BJ (cell line): ENCODE results near the gene MCL1. TPM values are rescaled to one million over a fixed set of nuclear protein-coding genes. Genes with fewer than 3 reads are reported as not detected.
"Not testable (repeated sequence)": the region's sequence is repeated elsewhere in the genome, so short reads cannot be mapped to it uniquely, and the experiment has no call there.

Experiments used
- CTCF ChIA-PET: fragments of 350-600 bp; formaldehyde crosslinking; extraction: SDS; loops from one replicate; lab custom pipeline; 2021; ENCODE audit warnings: antibody characterized with exemption, inconsistent platforms; lab: Yijun Ruan, JAX
- POLR2A ChIA-PET: fragments of 300-600 bp; sonication (Branson Sonifier 250); formaldehyde crosslinking; extraction: SDS; loops from one replicate; lab custom pipeline; 2021; ENCODE audit warnings: antibody characterized with exemption; lab: Charles Lee
- DNase-seq: peaks from one replicate; pipeline ENCODE4 v3.0.0-alpha.2; 2011; ENCODE audit warnings: low read depth
- H3K27me3 ChIP-seq: 2 replicates; pipeline ENCODE4 v1.6.0; 2011; ENCODE audit warnings: low read length; ENCODE audit not compliant: control insufficient read depth, insufficient read depth
- H3K36me3 ChIP-seq: 2 replicates; pipeline ENCODE4 v1.5.1; 2011; ENCODE audit warnings: low read length; ENCODE audit not compliant: control insufficient read depth, insufficient read depth
- H3K4me3 ChIP-seq: 2 replicates; pipeline ENCODE4 v1.5.1; 2011; ENCODE audit warnings: low read depth, mild to moderate bottlenecking, control low read depth, low read length
- polyA plus RNA-seq: library from polyadenylated mRNA; depleted of rRNA; stranded (reverse); fragments of >200 nt; gene quantifications from 2 replicates; pipeline ENCODE4 v1.2.3, GENCODE V29; 2011
- TF ChIP-seq, protein P1 (sequence below): IDR thresholded peaks from 2 replicates; pipeline ENCODE4 v1.5.1; 2011; ENCODE audit warnings: low read depth, mild to moderate bottlenecking, control low read depth, inconsistent platforms, low read length, moderate library complexity; ENCODE audit not compliant: insufficient read depth

MCL1 gene
- polyA plus RNA-seq, 1 experiment = 45.4 TPM

DNA sequence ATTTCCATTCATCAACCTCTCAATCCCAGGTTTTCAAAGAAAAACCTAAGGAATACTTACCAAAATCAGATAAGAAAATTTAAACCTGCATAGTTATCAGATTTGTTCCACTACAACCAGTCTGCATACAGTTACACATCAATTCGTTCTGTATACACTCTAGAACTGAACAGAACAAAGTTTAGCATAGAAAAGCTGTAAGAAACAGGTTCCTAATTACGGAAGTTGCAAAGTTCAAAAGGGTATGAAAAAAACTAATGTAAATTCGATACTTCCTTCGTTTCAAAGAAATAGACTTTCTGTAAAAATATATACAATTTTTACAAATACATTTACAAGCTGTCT lies 3.1 kb downstream of the MCL1 start:
- H3K27me3 ChIP-seq = no peaks in the 10 kb centered on the region
- POLR2A ChIA-PET = interaction anchor here (0.6 to 2.9 kb wide), 2 partner anchors 8 to 468 kb away, joined by 3 to 18 read pairs; no protein-coding TSS in a partner anchor
- peak overlapping the region; percentile 74 for H3K4me3 ChIP-seq
- CTCF ChIA-PET = interaction anchor here (0.6 to 8.4 kb wide), 4 partner anchors 8 to 82 kb away, joined by 3 to 72 read pairs (median 4); no protein-coding TSS in a partner anchor
- TF ChIP-seq, protein P1, sequence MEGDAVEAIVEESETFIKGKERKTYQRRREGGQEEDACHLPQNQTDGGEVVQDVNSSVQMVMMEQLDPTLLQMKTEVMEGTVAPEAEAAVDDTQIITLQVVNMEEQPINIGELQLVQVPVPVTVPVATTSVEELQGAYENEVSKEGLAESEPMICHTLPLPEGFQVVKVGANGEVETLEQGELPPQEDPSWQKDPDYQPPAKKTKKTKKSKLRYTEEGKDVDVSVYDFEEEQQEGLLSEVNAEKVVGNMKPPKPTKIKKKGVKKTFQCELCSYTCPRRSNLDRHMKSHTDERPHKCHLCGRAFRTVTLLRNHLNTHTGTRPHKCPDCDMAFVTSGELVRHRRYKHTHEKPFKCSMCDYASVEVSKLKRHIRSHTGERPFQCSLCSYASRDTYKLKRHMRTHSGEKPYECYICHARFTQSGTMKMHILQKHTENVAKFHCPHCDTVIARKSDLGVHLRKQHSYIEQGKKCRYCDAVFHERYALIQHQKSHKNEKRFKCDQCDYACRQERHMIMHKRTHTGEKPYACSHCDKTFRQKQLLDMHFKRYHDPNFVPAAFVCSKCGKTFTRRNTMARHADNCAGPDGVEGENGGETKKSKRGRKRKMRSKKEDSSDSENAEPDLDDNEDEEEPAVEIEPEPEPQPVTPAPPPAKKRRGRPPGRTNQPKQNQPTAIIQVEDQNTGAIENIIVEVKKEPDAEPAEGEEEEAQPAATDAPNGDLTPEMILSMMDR = no peak
- H3K36me3 ChIP-seq = peaks cover 18% of the 10 kb centered on the region
- no peak for DNase-seq

DNA sequence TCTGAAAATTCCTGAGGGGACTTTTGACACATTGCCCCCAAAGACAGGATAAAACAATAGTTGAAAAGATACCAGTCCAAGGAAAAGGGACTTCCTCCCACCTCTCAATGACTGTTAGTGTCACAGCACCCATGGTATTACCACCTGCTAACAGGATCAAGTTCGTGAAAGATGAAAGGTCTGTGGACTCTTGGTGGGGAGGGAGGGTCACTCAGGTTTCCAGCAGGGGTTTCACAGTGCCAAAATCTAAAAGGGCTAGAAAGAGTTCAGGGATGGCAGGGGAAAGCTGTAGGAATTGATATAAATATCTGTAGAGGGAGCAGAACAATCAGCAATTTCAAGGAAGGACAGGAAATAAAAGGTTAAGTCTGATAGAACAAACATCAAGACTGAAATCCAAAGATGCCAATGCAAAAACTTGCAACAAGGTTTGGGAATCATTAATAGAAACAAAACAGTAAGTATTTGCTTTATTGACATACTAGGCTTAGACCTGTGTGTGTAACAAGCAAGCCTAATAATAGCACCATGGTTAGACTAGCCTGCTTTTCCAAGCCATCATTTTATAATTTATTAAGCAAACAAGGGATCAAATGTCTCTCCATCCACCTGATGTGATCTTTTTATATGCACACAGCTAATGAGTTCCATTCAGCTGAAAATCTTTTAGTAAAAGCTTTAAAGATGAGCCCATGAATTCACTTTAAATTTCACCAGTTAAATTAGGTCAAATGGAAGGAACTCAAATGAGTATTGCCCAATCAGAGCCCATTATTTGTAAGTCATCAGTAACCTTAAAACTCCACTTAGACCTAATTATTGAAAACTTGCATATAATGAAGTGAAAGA lies 3.7 kb downstream of the MCL1 start:
- ChIA-PET POLR2A (interaction anchor here (0.6 to 2.9 kb wide), 3 partner anchors 8 to 468 kb away, joined by 3 to 18 read pairs (median 14); no protein-coding TSS in a partner anchor), CTCF (interaction anchor here (0.6 to 8.4 kb wide), 6 partner anchors 8 to 431 kb away, joined by 3 to 72 read pairs (median 4); partner anchors contain the start of gene MINDY1)
- H3K27me3 ChIP-seq = no peaks in the 10 kb centered on the region
- TF ChIP-seq, protein P1 = no peak
- H3K4me3 ChIP-seq = peak overlapping the region; percentile 74
- H3K36me3 ChIP-seq = peaks cover 19% of the 10 kb centered on the region
- no peak for DNase-seq

DNA sequence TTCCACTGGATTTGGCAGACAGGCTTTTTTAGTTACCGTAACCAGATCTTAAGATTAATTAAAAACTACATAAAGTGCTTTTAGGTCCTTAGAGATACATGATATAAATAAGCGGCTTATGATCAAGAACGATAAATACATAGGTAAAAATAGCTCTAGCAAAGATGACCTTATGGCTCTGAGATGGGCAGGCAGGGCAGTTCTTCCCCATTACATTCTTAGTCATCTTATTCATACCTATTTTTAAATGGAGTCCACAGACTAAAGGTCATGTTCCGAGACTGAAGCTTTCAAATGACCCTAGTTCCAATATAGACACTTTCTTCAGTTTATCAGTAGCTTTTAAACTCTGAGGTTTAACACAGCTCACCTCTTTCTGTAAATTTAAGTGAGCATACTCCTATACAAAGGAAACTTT lies 4.3 kb downstream of the MCL1 start:
- Histone ChIP-seq H3K27me3 (no peaks in the 10 kb centered on the region), H3K4me3 (peak overlapping the region; percentile 74), H3K36me3 (peaks cover 19% of the 10 kb centered on the region)
- ChIA-PET CTCF (interaction anchor here (0.6 to 8.4 kb wide), 5 partner anchors 8 to 431 kb away, joined by 3 to 72 read pairs (median 3); partner anchors contain the start of gene MINDY1), POLR2A (no interaction called here)
- TF ChIP-seq, protein P1 = no peak
- no peak for DNase-seq

DNA sequence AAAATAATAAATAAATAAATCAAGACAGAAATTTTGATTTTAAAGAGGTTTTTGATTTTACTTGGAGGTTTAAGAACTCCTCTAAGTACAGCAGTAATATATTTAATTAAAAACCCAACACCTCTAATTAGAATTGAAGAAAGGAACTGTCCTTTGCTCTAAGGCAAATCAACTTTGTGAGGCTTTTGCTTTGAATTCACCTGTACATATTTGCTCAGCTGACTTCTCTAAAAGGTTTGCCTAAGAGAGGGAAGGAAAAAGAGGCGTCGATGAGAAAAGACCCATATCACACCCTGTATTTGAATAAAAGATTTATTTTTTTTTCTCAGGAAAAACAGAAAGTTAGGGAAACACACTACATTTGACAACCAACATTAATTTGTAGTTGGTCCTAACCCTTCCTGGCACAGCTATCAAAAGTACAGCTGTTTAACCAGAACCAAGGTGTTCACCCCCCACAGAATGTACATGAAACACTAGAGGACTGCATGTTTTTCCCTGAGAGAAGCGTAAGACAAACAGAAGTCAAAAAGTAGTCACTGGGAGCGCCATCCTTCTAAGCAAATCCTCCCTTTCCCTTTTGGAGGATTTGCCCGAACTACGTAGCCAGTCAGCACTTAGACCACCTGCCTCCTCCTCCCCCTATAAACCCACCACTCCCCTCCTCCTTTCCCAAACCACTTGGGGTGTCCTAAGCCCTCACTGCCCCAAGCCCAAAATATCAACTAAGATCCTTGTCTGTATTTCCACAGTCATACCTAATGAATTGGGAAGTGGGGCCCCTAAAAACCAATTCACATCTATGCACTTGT lies 4.9 kb downstream of the MCL1 start:
- POLR2A ChIA-PET = no interaction called here
- DNase-seq = no peak

DNA sequence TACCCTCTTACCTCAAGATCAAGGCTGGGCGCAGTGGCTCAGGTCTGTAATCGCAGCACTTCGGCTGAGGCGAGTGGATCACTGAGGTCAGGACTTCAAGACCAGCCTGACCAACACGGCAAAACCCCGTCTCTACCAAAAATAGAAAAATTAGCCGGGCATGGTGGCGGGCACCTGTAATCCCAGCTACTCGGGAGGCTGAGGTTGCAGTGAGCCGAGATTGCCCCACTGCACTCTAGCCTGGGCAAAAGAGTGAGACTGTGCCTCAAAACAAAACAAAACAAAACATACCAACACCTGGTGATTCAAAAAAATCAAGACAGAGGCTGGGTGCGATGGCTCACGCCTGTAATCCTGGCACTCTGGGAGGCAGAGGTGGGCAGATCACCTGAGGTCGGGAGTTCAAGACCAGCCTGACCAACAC lies 5.8 kb downstream of the MCL1 start:
- DNase-seq, POLR2A ChIA-PET, H3K27me3 ChIP-seq, H3K4me3 ChIP-seq: not testable (repeated sequence)
- H3K36me3 ChIP-seq = peaks cover 19% of the 10 kb centered on the region
- CTCF ChIA-PET = interaction anchor here (8.4 kb wide), 1 partner anchor 13 kb away, joined by 72 read pairs; no protein-coding TSS in a partner anchor

More for the DNA sequence above, 4.9 kb downstream of the MCL1 start:
- Histone ChIP-seq H3K27me3 (no peaks in the 10 kb centered on the region), H3K36me3 (peaks cover 19% of the 10 kb centered on the region), H3K4me3 (peak overlapping the region; percentile 74)
- TF ChIP-seq, protein P1 = no peak
- CTCF ChIA-PET = interaction anchor here (1.0 to 8.4 kb wide), 4 partner anchors 14 to 432 kb away, joined by 3 to 72 read pairs (median 4); partner anchors contain the start of gene MINDY1
